Caco-2 (cell line): Measurements from ENCODE around the gene PCDHB9. TPM values are rescaled to one million over a fixed set of nuclear protein-coding genes. Genes with fewer than 3 reads are reported as not detected.
"Not testable (repeated sequence)": the region's sequence is repeated elsewhere in the genome, so short reads cannot be mapped to it uniquely, and the experiment has no call there.

Experiments used
- BruUV-seq: library from RNA; stranded (reverse); fragments of 400-500 nt; replicated peaks from 2 replicates; lab custom pipeline; 2021; lab: Mats Ljungman, UMichigan
- CTCF ChIA-PET: fragments of 300-600 bp; sonication (Branson Sonifier 250); formaldehyde crosslinking; loops from one replicate; lab custom pipeline; 2022; ENCODE audit warnings: antibody characterized with exemption; lab: Charles Lee
- POLR2A ChIA-PET: fragments of 300-600 bp; sonication (Branson Sonifier 250); formaldehyde crosslinking; loops from one replicate; lab custom pipeline; 2022; ENCODE audit warnings: antibody characterized with exemption; lab: Charles Lee
- DNase-seq, 2 experiments: peaks; one replicate each; pipeline versions ENCODE4 v3.0.0 to v3.0.0-alpha.2; 2020 to 2022
- H3K27me3 ChIP-seq: replicated peaks from 2 replicates; pipeline ENCODE4 v1.6.0; 2011; ENCODE audit warnings: low read length; ENCODE audit not compliant: control insufficient read depth, insufficient read depth
- H3K36me3 ChIP-seq: 2 replicates; pipeline ENCODE4 v1.5.1; 2011; ENCODE audit warnings: low read length; ENCODE audit not compliant: control insufficient read depth, insufficient read depth
- H3K4me1 ChIP-seq: fragments of 250-450 bp; sonication (Bioruptor Pico); 2 replicates; pipeline ENCODE4 v1.5.1; 2020; ENCODE audit warnings: mild to moderate bottlenecking
- H3K4me3 ChIP-seq: 2 replicates; pipeline ENCODE4 v1.5.1; 2011; ENCODE audit warnings: low read depth, mild to moderate bottlenecking, control low read depth, low read length
- H3K9me3 ChIP-seq: fragments of 250-450 bp; sonication (Bioruptor Pico); 2 replicates; pipeline ENCODE4 v1.5.1; 2020; ENCODE audit warnings: mild to moderate bottlenecking, moderate library complexity
- H3K27ac Mint-ChIP-seq: one replicate; pipeline ENCODE4 v1.8.0; 2022; ENCODE audit warnings: mixed read lengths; ENCODE audit not compliant: unreplicated experiment
- H3K27me3 Mint-ChIP-seq: one replicate; pipeline ENCODE4 v1.8.0; 2022; ENCODE audit warnings: mixed read lengths; ENCODE audit not compliant: insufficient read depth, unreplicated experiment
- H3K36me3 Mint-ChIP-seq: one replicate; pipeline ENCODE4 v1.8.0; 2022; ENCODE audit warnings: mild to moderate bottlenecking, mixed read lengths; ENCODE audit not compliant: insufficient read depth, unreplicated experiment
- H3K4me1 Mint-ChIP-seq: one replicate; pipeline ENCODE4 v1.8.0; 2022; ENCODE audit warnings: low read depth, mixed read lengths; ENCODE audit not compliant: unreplicated experiment
- H3K4me3 Mint-ChIP-seq: one replicate; pipeline ENCODE4 v1.8.0; 2022; ENCODE audit warnings: mild to moderate bottlenecking, moderate library complexity, mixed read lengths; ENCODE audit not compliant: unreplicated experiment
- H3K9me3 Mint-ChIP-seq: one replicate; pipeline ENCODE4 v1.8.0; 2022; ENCODE audit warnings: mixed read lengths; ENCODE audit not compliant: unreplicated experiment
- CTCF ChIP-seq, 2 experiments: fragments of 200-600 bp in 1 of 2; IDR thresholded peaks; 1 replicate in 1 of 2; 2 replicates in 1 of 2; pipeline versions ENCODE4 v1.5.1 to v1.8.0; 2011 to 2022; ENCODE audit warnings: antibody characterized with exemption in 1 of 2, control low read depth in 1 of 2, inconsistent platforms in 1 of 2, low read depth in 1 of 2, low read length in 1 of 2, mild to moderate bottlenecking in 1 of 2, moderate library complexity in 1 of 2; ENCODE audit not compliant: insufficient read depth in 1 of 2, severe bottlenecking in 1 of 2, unreplicated experiment in 1 of 2
- intact Hi-C: fragments of 100-400 bp; cut with micrococcal nuclease; formaldehyde crosslinking; loops from one replicate; pipeline ENCODE4 v1.10.0; 2022; ENCODE audit not compliant: unreplicated experiment
- total RNA-seq: library from RNA; stranded (reverse); gene quantifications from 2 replicates; pipeline ENCODE4 v1.2.3, GENCODE V29; 2022

Gene PCDHB9
- total RNA-seq, 1 experiment from 2014 or later, result not detected

- POLR2A ChIA-PET, CTCF ChIA-PET, BruUV-seq: not testable (repeated sequence)
These were observed 7.1 kb upstream of the PCDHB9 start for GRCh38 chr5:141179876-141180275.

GRCh38 chr5:141180313-141180712 is 6.6 kb upstream of the PCDHB9 start:
- H3K36me3 ChIP-seq, result no peaks in the 10 kb centered on the region
- no peaks in the 10 kb centered on the region for H3K36me3 Mint-ChIP-seq
- no peak for TF ChIP-seq CTCF (IDR thresholded peaks at IDR 0.05; ENCODE audit: insufficient read depth in 1 of 2, low read depth in 1 of 2, low read length in 1 of 2, severe bottlenecking in 1 of 2, unreplicated experiment in 1 of 2)
- no peaks in the 10 kb centered on the region for H3K4me1 Mint-ChIP-seq
- BruUV-seq, result no TSS peak
- no peak for DNase-seq
- intact Hi-C loops, result no loop called here
- no peak overlapping the region for H3K4me3 Mint-ChIP-seq
- peaks cover 8% of the 10 kb centered on the region for H3K9me3 Mint-ChIP-seq
- CTCF ChIA-PET, result no interaction called here
- POLR2A ChIA-PET, result no interaction called here
- no peak overlapping the region for H3K27ac Mint-ChIP-seq
- no peaks in the 10 kb centered on the region for H3K4me1 ChIP-seq
- H3K4me3 ChIP-seq, result no peak overlapping the region
- H3K27me3 Mint-ChIP-seq, result no peaks in the 10 kb centered on the region
- no peaks in the 10 kb centered on the region for H3K27me3 ChIP-seq
- no peaks in the 10 kb centered on the region for H3K9me3 ChIP-seq

More at GRCh38 chr5:141179876-141180275, 7.1 kb upstream of the PCDHB9 start:
- not testable (repeated sequence) for H3K36me3 Mint-ChIP-seq, DNase-seq, H3K27ac Mint-ChIP-seq, H3K27me3 Mint-ChIP-seq, H3K4me1 ChIP-seq, H3K9me3 Mint-ChIP-seq, H3K4me3 ChIP-seq, H3K4me3 Mint-ChIP-seq, H3K9me3 ChIP-seq, H3K27me3 ChIP-seq, H3K4me1 Mint-ChIP-seq, H3K36me3 ChIP-seq
- intact Hi-C loops, result loop anchor here (2.0 kb wide), 1 partner anchor 35 kb away; no protein-coding TSS in a partner anchor

- H3K27ac Mint-ChIP-seq, result no peak within 1 kb of the TSS
These were observed 4.7 kb upstream of the PCDHB9 start, which contains the start of gene PCDHB16 for GRCh38 chr5:141182248-141182647. PCDHB16 (plus strand) TSS chr5:141182387; CDS start chr5:141182560, 173 bp downstream.

GRCh38 chr5:141184117-141184855 is 2.7 kb upstream of the PCDHB9 start:
- H3K36me3 ChIP-seq, H3K4me1 ChIP-seq, H3K27me3 ChIP-seq, BruUV-seq, POLR2A ChIA-PET, H3K4me1 Mint-ChIP-seq, H3K4me3 ChIP-seq, H3K4me3 Mint-ChIP-seq, DNase-seq, H3K36me3 Mint-ChIP-seq, intact Hi-C loops, H3K27me3 Mint-ChIP-seq, CTCF ChIA-PET, H3K9me3 ChIP-seq, H3K27ac Mint-ChIP-seq: not testable (repeated sequence)
- H3K9me3 Mint-ChIP-seq, result peaks cover 36% of the 10 kb centered on the region

More at GRCh38 chr5:141182248-141182647, 4.7 kb upstream of the PCDHB9 start, which contains the start of gene PCDHB16:
- ChIA-PET POLR2A (no interaction called here), CTCF (interaction anchor here (0.8 kb wide), 1 partner anchor 10 kb away, joined by 3 read pairs; no protein-coding TSS in a partner anchor)
- H3K27me3 ChIP-seq, result no peaks in the 10 kb centered on the region
- Mint-ChIP-seq H3K4me3 (no peak within 1 kb of the TSS), H3K36me3 (no peaks in the 10 kb centered on the region), H3K9me3 (peaks cover 25% of the 10 kb centered on the region), H3K4me1 (no peaks in the 10 kb centered on the region), H3K27me3 (no peaks in the 10 kb centered on the region)
- no peaks in the 10 kb centered on the region for H3K4me1 ChIP-seq
- H3K4me3 ChIP-seq, result no peak within 1 kb of the TSS
- no peaks in the 10 kb centered on the region for H3K9me3 ChIP-seq
- no TSS peak for BruUV-seq
- intact Hi-C loops, result no loop called here
- DNase-seq, result no peak
- no peaks in the 10 kb centered on the region for H3K36me3 ChIP-seq
- no peak for TF ChIP-seq CTCF (IDR thresholded peaks at IDR 0.05; ENCODE audit: insufficient read depth in 1 of 2, low read depth in 1 of 2, low read length in 1 of 2, severe bottlenecking in 1 of 2, unreplicated experiment in 1 of 2)

- H3K36me3 ChIP-seq, H3K4me1 Mint-ChIP-seq, H3K4me3 Mint-ChIP-seq, H3K27ac Mint-ChIP-seq, BruUV-seq, H3K27me3 ChIP-seq, H3K27me3 Mint-ChIP-seq, H3K36me3 Mint-ChIP-seq, CTCF ChIA-PET, H3K4me3 ChIP-seq, DNase-seq, POLR2A ChIA-PET, intact Hi-C loops, H3K9me3 ChIP-seq, H3K4me1 ChIP-seq: not testable (repeated sequence)
- H3K9me3 Mint-ChIP-seq, result peaks cover 52% of the 10 kb centered on the region
These were observed 1.7 kb downstream of the PCDHB9 start for GRCh38 chr5:141188682-141189081.
